SK-MEL-5 (cell line): ENCODE measurements around the gene SUPT6H. TPM values are rescaled to one million over a fixed set of nuclear protein-coding genes. Genes with fewer than 3 reads are reported as not detected.
"Not testable (repeated sequence)": the region's sequence is repeated elsewhere in the genome, so short reads cannot be mapped to it uniquely, and the experiment has no call there.

Experiments used
- DNase-seq: peaks from one replicate; pipeline ENCODE4 v3.0.0-alpha.2; 2016; ENCODE audit warnings: low read depth, low spot score
- in situ Hi-C: cut with HindIII; loops from 2 replicates; pipeline ENCODE4 v1.10.0; 2016; ENCODE audit warnings: low sequenced_read_pairs, high pct_unique_total_duplicates, low pct_unique_long_range_greater_than_20kb
- total RNA-seq: library from RNA; depleted of rRNA; stranded (reverse); fragments of >200 nt; shearing (Covaris generic); gene quantifications from 2 replicates; pipeline ENCODE4 v1.2.3, GENCODE V29; 2014

SUPT6H gene
- total RNA-seq, 1 experiment from 2014 or later: 38.6 TPM

DNA sequence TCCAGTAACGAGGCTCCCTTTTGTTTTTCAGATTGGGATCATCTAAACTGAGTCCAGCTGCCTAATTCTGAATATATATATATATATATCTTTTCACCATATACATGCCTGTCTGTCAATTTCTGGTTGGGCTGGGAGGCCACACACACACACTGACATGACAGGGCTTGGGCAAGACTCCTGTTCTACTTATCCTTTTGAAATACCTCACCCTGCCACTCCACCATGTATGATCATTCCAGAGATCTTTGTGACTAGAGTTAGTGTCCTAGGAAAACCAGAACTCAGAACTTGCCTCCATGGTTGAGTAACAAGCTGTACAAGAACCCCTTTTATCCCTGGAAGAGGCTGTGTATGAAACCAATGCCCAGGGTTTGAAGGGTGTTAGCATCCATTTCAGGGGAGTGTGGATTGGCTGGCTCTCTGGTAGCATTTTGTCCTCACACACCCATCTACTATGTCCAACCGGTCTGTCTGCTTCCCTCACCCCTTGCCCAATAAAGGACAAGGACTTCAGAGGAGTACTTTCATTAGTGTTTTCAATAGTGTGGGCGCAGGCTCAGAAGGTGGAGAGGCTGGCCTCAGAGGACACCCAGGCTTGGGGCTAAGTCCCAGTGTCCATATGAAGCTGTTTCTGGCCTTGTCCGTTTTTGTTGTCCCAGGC is 62.0 kb downstream of the SUPT6H start:
- DNase-seq, in situ Hi-C loops: not testable (repeated sequence)

DNA sequence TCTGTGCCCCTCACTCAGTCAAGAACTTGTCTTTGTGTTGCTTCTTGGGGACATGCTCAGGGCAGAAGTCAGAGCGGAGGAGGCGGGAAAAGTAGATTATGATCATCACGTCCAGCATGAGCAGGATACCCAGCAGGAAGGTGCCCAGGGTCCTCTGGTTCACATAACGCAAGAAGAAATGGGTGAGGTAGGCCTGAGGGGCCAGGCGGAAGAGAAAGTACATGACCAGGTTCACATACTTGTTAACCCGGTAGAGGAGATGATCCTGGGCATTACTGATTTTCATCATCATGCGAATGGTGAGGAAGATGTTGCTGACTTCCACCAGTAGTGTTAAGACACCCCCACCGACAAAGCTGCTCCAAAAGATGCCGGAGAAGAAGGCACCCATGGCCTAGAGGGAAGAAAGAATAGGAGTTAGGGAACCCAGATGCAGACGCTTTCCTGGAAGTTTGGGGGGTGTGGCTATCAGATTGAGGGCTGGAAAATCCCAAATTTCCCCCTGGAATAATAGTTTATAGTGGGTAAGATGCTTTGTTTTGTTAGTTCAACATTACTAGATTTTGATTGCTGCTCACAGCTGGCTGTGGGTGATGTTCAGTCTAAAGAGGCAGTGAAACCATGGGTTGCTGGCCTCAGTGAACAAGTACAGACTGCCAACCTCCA is 62.6 kb downstream of the SUPT6H start:
- in situ Hi-C loops: no loop called here
- DNase-seq: peak; percentile 20

DNA sequence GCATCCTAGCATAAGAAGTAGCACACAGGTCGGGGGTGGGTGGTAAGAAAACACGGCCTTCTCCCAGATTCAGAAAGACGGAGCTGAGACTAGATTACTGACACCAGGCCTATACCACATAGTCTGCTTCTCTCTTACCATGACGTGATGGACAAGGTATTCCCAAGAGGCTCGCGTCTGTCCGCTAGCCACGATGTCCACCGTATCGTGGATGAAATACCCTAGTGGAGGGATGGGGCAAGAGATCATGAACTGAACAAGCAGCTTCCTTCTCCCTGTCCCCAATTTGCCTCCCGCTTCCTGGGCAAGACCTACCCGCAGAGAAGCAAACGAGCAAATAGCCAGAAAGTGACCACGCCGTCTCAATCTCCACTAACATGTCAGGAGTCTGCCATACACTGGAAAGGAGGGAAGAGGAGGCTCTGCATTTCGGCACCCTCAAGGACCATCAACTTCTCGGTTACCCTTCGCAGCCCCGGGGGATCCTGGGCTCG is 63.2 kb downstream of the SUPT6H start:
- peak; percentile 67 for DNase-seq
- in situ Hi-C loops: no loop called here

DNA sequence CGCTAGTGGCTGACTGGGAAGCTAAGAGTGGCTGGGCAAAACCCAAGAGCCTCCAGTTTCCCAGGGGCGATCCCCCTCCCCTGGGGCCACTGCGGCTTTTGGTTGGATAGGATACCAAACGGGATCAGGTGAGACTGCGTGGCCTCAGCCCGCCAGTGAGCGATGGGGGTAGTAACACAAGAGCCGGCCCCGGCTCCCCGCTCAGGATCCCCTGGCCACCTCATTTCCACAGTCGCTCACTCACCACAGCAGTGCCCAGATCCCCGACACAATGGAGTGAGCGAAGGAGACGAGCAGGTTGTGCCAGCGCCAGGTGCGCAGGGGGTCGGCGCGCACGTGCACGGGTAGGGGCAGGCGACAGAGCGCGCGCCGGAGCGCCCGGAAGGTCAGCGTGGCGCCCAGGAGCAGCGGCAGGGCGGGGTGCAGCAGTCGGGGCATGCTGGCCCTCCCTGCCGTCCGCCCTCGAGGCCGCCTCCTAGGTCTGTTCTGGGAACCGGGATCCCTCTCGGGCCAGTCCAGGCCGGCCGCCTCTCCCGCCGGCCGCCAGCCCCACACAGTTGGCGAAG is 63.7 kb downstream of the SUPT6H start:
- in situ Hi-C loops: no loop called here

DNA sequence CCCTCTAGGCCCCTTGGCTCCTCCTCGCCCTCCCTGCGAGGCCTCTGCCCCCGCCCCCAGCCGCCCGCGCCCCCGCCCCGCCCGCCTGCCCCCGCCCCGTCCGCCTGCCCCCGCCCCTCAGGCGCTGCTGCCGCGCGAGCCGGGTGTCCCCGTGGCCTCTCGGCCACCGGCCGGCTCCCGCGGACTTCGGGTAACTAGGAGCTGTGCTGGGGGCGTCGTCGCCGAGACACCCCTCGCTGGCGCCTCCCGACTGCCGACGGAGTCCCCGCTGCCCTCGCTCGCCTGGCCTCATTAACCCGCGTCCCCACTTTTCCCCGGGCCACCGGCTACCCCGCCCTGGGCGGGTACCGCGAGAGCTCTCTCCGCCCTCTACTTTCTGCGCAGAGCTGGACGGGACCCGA is 64.2 kb downstream of the SUPT6H start, which contains the start of gene TLCD1:
Gene TLCD1 (minus strand): TSS at position 8 of the 401 bp plus-strand sequence. CDS start 136 bp downstream, outside the sequence.
- in situ Hi-C loops: no loop called here

More for the DNA sequence above, 63.7 kb downstream of the SUPT6H start:
- peak; percentile 57 for DNase-seq

DNA sequence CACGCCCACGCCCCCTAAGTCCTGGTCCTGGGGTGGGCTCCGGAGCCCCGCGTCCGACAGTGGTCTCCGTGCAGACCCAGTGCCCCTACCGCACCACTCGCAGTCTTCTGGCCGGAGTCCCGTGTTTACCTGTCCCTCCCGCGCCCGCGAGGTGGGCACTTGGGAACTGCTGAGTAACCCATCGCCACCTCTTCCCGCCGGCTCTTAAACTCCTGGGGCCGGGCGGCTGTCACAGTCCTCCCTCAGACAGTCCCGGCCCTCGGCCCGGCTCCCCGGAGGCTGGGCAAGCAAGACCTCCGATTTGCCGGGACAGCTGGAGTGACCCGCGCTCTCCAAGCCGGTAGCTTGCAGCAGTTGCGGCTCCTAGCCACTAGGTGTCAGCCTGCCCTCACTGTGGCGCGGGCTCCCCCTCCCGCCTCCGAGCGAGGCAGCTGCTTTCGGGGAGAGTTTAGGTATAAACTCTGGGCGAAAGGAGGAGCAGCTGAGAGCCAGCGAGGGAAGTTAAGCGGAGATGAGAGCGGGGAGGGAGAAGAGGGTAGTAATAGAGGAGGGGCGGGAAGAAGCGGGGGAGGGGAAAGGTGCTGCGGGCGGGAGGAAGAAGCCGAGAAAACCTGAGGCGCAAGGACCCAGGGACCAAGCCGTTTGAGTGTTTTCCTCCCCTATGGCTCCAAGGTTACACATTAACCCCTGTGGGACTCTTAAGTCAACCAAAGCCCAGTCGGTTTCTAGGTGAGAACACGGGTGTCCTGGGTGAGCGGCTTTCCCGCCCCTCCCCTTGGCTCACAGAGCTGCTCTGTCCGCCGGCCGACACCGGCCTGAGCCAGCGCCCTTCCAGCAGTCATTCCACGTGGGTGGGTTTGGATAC is 64.9 kb downstream of the SUPT6H start:
- DNase-seq: peak; percentile 91
- in situ Hi-C loops: no loop called here

More for the DNA sequence above, 64.2 kb downstream of the SUPT6H start, which contains the start of gene TLCD1:
- DNase-seq: peak; percentile 69

DNA sequence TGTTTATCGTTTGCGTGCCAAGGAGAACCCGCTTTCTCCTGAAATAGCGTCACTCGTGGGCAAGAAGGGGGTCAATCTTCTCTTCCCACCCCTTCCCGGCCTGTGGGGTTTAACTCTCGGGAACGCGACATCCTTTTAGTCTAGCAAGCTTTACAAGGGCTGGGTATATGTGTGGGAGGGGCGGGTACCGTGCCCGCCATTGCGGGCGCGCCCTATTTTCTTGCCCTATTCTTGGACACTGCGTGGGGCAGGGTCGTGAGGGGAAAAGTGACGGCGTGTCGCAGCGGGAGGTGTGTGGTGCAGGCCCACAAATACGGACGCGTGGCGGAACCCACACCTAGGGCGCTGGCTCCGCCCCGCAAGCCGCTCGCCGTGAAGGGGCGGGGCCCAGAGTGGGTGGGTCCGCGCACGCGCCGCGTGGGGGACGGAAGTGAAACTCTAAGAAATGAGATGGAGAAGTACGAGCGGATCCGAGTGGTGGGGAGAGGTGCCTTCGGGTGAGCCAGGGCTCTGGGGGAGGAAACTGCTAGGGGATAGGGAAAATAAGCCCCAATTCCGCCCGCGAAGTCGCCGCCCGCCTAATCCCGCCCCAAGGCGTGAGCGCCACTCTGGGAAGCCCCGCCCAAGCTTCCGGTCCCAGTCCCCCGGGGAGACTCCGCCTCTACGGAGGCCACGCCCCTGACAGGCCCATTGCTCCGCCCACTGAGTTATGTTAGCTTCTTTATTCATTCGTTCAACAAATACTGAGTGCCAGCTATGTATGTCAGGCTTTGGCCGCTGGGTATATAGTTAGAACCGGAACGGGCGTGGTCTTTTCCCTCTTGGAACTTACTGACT is 66.6 kb downstream of the SUPT6H start, which contains the start of gene NEK8:
Gene NEK8 (plus strand): TSS at position 425 of the 837 bp plus-strand sequence. CDS start 26 bp downstream, at position 451.
- DNase-seq: peak; percentile 97

DNA sequence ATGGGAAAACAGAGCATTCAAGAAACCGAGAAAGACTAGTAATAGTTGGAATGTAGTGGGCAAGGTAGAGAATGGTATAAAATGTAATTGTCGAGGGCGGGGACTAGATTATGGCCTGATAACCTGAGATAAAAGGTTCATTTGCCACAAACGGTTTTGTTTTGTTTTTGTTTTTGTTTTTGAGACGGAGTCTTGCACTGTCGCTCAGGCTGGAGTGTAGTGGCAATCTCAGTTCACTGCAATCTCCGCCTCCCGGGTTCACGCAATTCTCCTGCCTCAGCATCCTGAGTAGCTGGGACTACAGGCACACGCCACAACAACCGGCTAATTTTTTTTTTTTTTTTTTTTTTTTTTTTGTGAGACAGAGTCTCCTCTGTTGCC is 67.9 kb downstream of the SUPT6H start:
- in situ Hi-C loops: no loop called here
- DNase-seq: no peak

More for the DNA sequence above, 66.6 kb downstream of the SUPT6H start, which contains the start of gene NEK8:
- in situ Hi-C loops: no loop called here

DNA sequence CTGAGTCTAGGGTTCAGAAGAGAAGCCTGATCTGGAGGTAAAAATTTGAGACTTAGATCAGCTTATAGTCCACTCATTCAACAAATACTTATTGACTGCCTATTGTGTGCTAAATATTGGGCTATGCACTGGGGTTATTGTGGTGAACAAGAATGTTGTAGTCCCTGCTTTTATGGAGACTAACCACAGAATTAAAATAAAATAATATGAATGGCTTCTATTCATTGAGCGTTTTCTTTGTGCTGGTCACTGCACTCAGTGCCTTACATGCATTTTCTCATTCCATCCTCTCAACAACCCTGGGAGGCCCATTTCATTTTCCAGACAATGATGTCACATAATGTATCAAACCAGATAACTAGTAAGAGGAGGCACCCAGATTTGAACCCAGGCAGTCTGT is 71.3 kb downstream of the SUPT6H start:
- DNase-seq: no peak
- in situ Hi-C loops: no loop called here

DNA sequence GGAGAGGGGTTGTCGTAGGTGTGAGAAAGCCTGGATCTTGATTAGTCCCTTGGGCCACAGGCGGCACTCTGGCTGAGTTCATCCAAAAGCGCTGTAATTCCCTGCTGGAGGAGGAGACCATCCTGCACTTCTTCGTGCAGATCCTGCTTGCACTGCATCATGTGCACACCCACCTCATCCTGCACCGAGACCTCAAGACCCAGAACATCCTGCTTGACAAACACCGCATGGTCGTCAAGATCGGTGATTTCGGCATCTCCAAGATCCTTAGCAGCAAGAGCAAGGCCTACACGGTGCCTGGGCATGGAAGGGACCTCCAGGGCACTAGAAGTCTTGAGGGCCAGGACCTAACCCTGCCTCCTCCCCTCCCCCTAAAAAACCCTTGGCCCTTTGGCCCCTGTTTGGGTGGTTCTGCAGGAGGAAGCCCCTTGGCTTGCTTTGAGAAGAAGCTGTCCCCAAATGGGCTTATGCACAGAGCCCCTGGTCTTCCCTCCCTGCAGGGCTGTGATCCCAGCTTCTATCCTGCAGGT is 72.8 kb downstream of the SUPT6H start:
- no peak for DNase-seq
- in situ Hi-C loops: no loop called here

DNA sequence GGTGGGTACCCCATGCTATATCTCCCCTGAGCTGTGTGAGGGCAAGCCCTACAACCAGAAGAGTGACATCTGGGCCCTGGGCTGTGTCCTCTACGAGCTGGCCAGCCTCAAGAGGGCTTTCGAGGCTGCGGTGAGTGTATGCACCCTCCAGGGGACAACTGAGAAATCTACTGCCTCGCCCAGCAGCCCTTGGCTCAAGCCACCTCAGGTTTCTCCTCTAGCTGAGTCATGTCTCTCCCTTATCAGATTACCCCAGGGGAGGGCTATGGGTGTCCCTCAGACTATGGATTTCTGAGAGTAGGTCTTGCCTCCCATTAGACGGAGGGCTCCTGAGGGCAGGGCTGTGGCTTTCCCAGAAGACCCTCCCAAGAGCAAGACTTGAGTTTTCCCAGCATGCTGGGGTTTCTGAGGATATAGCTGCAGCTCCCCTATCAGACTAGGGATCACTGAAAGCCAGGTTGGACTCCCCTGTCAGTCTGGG is 73.3 kb downstream of the SUPT6H start:
- in situ Hi-C loops: no loop called here
- no peak for DNase-seq

DNA sequence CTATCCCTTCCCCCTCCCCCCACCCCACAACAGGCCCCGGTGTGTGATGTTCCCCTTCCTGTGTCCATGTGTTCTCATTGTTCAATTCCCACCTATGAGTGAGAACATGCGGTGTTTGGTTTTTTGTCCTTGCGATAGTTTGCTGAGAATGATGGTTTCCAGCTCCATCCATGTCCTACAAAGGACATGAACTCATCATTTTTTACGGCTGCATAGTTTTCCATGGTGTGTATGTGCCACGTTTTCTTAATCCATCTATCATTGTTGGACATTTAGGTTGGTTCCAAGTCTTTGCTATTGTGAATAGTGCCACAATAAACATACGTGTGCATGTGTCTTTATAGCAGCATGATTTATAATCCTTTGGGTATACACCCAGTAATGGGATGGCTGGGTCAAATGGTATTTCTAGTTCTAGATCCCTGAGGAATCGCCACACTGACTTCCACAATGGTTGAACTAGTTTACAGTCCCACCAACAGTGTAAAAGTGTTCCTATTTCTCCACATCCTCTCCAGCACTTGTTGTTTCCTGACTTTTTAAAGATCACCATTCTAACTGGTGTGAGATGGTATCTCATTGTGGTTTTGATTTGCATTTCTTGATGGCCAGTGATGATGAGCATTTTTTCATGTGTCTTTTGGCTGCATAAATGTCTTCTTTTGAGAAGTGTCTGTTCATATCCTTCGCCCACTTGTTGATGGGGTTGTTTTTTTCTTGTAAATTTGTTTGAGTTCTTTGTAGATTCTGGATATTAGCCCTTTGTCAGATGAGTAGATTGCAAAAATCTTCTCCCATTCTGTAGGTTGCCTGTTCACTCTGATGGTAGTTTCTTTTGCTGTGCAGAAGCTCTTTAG is 74.1 kb downstream of the SUPT6H start:
- in situ Hi-C loops: not testable (repeated sequence)

DNA sequence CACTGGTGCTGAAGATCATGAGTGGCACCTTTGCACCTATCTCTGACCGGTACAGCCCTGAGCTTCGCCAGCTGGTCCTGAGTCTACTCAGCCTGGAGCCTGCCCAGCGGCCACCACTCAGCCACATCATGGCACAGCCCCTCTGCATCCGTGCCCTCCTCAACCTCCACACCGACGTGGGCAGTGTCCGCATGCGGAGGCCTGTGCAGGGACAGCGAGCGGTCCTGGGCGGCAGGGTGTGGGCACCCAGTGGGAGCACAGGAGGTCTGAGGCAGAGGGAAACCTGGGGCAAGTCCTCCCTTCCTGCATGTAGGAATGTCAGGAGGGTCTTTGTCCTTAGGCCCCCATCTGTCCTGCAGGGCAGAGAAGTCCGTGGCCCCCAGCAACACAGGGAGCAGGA is 75.3 kb downstream of the SUPT6H start:
- DNase-seq: no peak
- in situ Hi-C loops: no loop called here

More for the DNA sequence above, 74.1 kb downstream of the SUPT6H start:
- DNase-seq: not testable (repeated sequence)

DNA sequence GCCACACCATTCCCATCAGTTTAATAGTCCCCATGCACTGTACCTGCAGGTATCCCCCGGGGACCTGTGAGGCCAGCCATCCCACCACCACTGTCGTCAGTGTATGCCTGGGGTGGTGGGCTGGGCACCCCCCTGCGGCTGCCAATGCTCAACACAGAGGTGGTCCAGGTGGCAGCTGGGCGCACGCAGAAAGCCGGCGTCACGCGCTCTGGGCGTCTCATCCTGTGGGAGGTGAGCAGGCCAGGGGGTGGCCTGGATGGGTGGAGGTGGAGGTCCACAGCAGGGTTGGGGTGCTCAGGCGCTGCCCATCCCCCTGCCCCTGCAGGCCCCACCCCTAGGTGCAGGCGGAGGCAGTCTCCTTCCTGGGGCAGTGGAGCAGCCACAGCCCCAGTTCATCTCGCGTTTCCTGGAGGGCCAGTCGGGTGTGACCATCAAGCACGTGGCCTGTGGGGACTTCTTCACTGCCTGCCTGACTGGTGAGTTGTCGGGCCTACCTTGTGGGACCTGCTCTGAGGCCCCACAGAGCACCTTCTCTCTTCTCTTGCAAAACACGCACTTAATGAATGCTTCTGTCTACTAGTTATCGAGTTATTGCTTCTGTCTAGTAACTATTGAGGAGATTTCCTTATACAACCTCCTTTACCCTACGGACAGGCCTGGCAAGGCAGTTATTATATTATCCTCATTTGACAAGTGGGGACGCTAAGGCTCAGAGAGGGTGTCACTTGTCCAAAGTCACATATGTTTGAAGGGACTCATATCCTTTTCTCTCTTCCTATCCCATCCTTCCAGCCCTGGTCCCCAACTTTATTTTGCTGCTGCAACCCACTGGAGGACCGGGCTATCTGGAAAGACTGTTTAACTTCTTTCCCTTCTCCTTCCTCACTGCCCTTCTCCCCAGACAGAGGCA is 76.0 kb downstream of the SUPT6H start:
- DNase-seq: no peak
- in situ Hi-C loops: no loop called here
